Stimulated activated CD8-positive, alpha-beta memory T cell treated with anti-CD3 and anti-CD28 coated beads, Interleukin-15, amount 100 ng/mL, for 4 hours (primary cell): ENCODE data around the gene ABHD5.

Source experiments
- DNase-seq, 2 donors: peaks; one replicate each; pipeline ENCODE4 v3.0.0-alpha.2; 2020; ENCODE audit warnings: low read depth in 2 of 2

The ABHD5 gene

GRCh38 chr3:43685921-43686320 is 4.8 kb upstream of the ABHD5 start:
- DNase-seq = no peak

GRCh38 chr3:43686333-43686699 is 4.4 kb upstream of the ABHD5 start:
- no peak for DNase-seq

- no peak for DNase-seq
Measured at GRCh38 chr3:43686700-43687498, 3.8 kb upstream of the ABHD5 start.

DNA sequence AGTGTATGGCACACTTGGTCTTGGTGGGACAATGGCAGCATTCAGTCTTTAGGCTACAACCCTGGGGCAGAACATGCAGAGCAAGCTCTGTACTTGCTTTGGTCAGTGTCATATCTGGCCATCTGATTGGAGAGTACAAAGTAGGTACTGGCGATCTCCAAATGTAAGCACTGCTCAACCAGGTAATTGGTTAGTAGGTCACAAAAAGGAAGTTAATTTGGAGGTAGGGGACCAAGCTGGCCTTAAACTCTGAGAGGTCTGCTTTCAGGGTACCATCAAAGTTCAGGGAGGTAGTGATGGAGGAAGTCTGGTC is 3.3 kb upstream of the ABHD5 start:
- no peak for DNase-seq

- no peak for DNase-seq
Measured at GRCh38 chr3:43688245-43688650, 2.5 kb upstream of the ABHD5 start.

DNA sequence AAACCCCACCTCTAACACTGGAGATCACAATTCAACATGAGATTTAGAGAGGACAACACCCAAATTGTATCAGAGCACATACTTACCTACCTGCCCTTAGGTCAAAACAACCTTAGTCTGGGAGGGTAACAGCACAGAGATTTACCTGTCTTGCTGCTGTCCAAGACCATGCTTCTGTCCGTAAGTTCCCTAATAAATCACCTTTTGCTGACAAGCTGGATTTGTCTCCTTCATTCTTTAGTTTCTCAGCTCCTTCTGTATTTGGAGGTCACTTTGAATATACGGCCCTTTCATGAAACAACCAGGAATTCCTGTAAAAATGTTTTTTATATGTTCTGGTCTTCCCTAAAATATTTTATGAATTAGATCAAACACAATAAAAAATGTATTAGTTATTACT is 1.6 kb upstream of the ABHD5 start:
- no peak for DNase-seq

- DNase-seq = no peak
Measured at GRCh38 chr3:43689766-43690399, 855 bp upstream of the ABHD5 start.

- DNase-seq = no peak
Measured at GRCh38 chr3:43691120-43691995, 620 bp downstream of the ABHD5 start.

GRCh38 chr3:43692085-43692855 is 1.5 kb downstream of the ABHD5 start:
- no peak for DNase-seq

DNA sequence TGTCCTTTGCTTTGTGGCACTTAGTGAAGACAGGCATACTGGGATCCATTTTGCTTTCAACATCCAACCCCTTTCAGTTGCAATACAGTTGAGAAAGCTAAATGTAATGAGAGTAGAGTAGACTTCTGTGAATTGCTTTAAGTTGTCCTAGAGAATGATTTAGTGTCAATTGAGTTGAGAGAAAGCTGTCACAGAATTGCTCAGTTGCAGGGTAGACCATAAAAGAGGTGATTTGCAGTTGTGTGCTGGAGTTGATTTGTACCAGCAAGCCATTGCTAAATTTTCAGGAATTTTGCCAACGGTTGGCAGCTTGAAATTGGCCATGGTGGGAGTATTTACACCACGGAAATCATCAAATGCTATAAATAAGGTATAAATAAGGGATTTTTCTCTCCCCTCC is 2.2 kb downstream of the ABHD5 start:
- no peak for DNase-seq

GRCh38 chr3:43693594-43693993 is 2.9 kb downstream of the ABHD5 start:
- no peak for DNase-seq

- no peak for DNase-seq
Measured at GRCh38 chr3:43695443-43695842, 4.7 kb downstream of the ABHD5 start.

DNA sequence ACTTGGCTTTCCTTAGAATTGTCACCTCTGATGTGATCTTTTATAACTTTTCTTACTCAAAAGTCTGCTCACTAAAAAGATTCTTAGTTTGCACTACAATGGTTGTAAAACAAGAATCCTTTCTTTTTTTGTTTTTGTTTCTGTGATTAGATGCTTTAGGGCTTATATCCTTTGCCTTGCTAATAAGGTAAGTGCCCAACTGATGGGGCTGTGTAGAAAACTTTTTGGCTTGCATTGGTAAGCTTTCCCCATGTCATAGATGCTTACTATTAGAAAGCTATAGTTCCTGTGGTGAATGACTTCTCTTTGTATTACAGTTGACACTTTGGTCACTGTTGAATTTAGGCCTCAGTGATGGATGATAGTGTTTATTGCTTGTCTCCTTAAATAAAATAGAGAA is 5.1 kb downstream of the ABHD5 start:
- no peak for DNase-seq

- DNase-seq = no peak
Measured at GRCh38 chr3:43696441-43696840, 5.7 kb downstream of the ABHD5 start.

GRCh38 chr3:43696881-43697280 is 6.1 kb downstream of the ABHD5 start:
- DNase-seq = no peak

GRCh38 chr3:43699864-43700263 is 9.1 kb downstream of the ABHD5 start:
- no peak for DNase-seq

GRCh38 chr3:43704697-43705096 is 14.0 kb downstream of the ABHD5 start:
- no peak for DNase-seq

DNA sequence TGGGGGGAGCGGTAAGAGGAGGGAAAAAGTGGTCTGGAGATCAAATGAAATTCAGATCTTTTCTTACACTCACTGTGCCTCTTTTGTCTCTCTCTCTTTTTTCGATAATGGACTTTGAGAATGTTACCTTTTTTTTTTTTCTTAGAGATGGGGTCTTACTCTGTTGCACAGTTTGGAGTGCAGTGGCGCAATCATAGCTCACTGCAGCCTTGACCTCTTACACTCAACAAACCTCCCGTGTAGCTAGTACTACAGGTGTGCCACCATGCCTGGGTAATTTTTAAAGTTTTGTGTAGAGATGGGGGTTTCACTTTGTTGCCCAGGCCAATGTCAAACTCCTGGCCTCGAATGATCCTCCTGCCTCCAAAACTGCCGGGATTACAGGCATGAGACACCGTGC is 15.6 kb downstream of the ABHD5 start:
- no peak for DNase-seq

- no peak for DNase-seq
Measured at GRCh38 chr3:43707266-43707665, 16.5 kb downstream of the ABHD5 start.

- no peak for DNase-seq
Measured at GRCh38 chr3:43707998-43708397, 17.3 kb downstream of the ABHD5 start.

GRCh38 chr3:43709022-43709421 is 18.3 kb downstream of the ABHD5 start:
- no peak for DNase-seq

DNA sequence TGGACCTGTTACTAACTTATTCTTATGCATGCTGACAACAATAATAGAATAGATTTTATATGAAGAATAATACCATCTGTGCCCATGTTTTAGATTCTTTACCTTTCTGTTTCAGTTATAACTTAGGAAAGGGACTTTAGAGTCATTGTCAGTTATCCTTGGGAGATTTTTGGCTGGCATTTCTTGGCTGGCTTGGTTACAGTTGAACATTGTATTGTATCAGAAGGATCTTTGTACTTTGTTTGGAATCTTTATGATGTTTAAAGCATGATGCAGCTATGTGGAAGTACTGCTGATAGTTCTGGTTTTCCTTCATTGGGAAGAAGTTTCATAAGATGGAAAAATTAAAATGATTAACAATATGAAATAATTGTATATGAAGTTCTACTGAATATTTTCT is 19.9 kb downstream of the ABHD5 start:
- no peak for DNase-seq
